Fibroblast of skin of left quadriceps (primary cell): Measurements from ENCODE around the gene ASTL.
"Not testable (repeated sequence)": the region's sequence is repeated elsewhere in the genome, so short reads cannot be mapped to it uniquely, and the experiment has no call there.

Source experiments
- DNase-seq, 2 experiments: peaks; one replicate each; pipeline ENCODE4 v3.0.0-alpha.2; 2013; ENCODE audit warnings: low read depth in 2 of 2

The ASTL gene

DNA sequence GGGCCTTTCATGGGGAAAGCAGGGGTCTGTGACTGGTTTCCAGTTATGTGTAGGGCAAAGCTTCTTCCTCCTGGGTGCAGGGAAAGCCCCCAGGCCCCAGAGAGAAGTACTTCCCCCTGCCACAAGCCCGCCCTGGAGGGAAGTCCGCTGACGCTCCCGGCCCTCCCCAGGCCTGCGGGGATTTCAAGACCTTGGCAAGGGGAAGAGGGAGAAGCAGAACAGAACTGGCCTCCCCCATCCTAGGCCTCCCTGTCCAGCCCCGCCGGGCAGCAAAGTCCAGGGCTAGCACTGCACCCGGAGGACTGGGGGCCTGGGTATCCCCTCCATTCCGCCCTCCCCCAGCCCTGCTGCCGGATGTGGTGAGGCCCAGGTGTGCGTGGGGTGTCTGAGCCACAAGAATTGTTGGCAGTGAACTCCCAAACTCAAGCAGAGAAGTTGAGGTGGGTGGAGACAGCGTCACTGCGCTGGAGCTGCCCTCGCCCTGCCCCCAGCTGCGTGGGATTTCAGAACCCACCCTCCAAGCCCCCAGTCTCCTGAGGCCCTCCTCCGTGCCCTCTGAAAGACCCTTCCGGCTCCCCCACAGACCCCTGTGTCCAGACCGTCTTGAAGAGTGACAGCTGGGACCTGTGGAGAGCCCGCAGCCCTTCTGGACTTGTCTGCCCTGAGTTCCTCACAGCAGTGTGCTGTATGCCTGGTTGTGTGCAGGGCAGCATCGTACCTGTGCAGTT is 8.0 kb upstream of the ASTL start:
- DNase-seq: no peak

DNA sequence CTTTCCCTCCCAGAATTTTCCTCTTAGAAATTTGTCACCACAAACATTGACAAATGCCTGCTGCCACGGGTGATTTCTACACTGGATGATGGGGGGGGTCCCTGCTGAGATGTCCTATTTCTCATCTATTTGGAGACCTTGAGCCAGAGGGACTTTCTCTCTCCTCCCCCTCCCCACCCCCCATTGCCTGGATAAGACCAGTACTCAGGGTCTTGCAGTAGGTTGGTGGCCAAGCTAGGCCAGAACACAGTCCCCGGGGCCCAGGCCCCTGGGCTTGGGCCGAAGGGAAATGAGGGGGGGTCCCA is 7.5 kb upstream of the ASTL start:
- no peak for DNase-seq

DNA sequence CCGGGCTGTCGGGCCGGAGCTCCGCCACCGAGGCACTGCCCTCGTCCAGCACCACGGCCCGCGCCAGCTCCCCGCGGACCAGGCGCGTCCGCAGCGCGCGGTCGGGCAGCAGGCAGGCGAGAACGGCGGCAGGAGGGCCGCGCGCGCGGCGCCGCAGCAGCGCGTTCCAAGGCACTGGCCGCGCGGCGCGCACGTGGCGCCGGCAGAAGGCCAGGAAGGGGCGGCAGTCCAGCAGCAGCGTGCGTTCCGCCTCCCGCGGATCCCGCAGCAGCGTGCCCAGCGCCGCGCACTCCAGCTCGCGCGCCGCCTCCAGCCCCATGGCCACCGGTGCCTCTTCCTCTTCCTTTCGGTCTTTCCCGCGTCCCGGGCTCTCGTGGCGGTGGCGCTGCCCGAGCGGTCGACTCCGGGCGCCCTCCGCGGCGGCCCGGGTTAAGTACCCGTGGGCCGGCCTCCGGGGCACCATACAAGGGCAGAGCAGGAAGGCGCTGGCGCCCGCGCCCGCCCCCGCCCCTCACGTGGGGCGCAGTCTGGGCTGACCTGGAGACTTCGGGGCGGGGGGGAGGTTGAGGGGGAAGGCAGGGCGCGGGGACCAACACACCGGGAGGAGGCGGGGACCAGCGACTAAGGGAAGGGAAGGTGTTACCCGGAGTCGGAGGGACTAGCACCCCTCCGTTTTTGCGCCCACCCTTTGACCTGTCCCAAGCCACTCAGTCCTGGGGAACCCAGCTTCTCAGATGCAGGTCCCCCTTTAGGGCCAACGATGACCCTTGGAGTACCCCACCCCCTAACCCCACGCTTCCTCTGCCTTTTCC is 6.9 kb upstream of the ASTL start, which contains the start of gene DUSP2:
Gene DUSP2, minus strand, starts transcription at position 405 of the 812 bp plus-strand sequence. Its CDS starts 86 bp downstream, at position 319.
- DNase-seq: peak in 1 of 2 experiments; percentile 19

DNA sequence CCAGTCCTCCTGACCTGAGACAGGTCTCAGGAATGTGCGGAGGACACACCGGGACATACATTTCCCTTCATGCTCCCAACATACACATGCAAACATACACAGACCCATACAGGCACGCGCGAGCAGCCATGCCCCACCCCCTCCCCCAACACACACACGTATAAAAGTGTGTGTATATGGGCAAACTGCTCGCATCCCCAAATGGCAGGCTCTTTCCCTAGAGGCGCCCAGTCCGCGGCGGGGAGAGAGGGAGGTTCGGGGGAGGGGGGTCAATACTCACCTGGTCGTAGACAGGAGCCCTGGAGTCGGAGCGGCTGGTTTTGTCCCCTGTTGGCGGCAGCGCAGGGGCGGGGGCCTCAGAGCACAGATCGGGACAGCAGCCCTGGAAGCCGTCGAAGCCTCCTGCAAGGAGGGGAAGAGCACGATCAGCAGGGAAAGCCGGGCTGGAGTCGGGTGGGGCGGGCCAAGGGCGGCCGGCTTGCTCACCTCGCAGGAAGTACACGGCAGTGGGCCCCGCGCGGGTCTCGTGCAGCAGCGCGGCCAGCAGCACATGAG is 6.3 kb upstream of the ASTL start:
- no peak for DNase-seq

DNA sequence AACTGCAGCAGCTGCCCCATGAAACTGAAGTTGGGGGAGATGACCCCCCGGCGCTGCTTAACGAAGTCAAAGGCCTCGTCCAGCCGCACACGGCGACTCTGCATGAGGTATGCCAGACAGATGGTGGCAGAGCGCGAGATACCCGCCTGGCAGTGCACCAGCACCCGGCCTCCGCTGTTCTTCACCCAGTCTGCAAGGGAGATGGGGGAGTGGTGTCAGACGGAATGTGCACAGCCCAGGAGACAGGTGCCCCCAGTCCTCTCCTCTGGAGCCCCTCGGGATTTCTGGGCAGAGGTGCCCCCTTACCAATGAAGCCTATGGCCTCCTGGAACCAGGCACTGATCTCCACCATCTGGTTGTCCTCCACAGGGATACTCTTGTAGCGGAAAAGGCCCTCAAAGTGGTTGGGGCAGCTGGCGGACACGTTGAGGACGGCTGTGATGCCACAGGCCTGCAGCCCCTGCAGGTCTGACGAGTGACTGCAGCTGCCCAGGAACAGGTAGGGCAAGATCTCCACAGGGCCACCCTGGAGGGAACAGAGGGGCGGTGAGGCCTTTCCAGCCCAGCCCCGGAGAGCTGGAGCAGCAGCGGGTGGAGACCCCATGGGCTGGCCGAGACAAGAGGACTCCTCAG is 5.7 kb upstream of the ASTL start:
- DNase-seq: no peak

DNA sequence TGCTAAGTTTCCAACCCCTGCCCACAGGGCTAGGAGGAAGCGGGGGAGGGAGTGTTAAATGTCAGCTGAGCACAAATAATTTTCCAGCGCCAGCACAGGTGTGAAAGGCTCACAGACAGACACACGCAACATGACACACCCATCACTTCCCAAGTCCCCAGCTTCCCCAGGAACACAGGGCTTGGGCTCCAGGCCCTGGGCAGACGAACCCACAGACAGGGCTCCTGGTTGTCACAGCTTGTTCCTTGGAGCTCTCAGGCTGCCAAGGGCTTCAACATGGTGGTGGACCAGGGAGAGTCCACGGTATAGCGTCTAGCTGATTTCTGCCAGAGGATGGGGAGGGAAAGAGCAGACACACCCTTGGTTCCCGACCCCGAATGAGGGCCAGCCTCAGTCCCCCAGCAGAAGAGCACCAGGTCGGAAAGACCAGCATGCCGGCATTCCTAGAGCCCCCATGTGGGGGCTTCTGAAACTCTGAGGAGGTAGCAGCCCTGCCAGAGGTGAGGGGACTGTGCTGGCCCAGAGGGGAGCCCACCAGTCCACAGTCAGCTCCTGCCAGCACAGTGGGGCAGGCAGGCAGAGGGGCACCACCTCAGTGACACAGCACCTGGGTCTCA is 5.0 kb upstream of the ASTL start:
- DNase-seq: no peak

DNA sequence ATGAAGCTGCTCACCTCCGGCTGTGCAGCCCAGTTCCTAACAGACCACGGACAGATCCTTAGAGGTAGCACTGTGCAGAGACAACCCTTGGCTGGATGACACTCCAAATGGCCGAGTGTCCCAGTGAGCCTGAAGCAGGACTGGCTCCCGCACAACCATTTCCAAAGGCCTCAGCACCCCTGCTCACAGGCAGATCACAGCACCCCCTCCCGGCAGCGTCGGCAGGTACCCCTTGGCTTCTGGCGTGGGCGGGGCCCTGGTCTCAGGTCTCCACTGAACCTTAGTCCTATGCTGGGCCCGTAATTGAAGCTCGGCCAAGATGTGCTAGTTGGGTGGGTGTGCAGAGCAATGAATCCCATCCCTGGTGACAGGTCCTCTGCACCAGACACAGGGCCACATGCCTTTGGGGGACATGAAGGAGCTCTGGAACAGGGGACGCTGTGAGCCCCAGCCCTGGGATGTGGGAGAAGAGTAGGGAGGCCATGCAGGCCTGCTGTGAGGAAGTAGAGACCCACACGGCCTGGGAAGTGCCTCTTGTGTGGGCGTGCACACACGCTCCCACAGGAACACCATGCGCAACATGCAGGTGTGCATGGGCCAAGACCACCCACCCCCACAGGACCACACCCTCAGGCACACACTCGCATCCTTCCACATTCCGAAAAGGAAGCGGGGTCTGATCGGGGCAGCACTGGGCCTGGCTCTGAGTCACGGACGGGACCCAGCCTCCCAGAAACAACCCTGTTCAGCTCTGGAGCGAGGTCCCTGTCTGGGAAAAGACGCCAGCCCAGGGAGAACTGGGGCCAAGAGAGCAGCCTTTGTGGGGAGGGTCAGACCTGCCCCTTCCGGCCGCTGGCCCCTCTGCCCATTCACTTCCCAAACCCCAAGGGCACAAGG is 4.2 kb upstream of the ASTL start:
- DNase-seq: no peak

DNA sequence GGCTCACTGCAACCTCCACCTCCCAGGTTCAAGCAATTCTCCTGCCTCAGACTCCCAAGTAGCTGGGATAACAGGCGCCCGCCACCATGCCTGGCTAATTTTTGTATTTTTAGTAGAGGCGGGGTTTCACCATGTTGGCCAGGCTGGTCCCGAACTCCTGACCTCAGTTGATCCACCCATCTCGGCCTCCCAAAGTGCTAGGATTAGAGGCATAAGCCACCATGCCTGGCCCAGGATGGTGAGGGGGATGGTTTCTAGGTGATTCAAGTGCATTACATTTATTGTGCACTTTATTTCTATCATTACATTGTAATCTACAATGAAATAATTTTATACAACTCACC is 3.3 kb upstream of the ASTL start:
- not testable (repeated sequence) for DNase-seq

DNA sequence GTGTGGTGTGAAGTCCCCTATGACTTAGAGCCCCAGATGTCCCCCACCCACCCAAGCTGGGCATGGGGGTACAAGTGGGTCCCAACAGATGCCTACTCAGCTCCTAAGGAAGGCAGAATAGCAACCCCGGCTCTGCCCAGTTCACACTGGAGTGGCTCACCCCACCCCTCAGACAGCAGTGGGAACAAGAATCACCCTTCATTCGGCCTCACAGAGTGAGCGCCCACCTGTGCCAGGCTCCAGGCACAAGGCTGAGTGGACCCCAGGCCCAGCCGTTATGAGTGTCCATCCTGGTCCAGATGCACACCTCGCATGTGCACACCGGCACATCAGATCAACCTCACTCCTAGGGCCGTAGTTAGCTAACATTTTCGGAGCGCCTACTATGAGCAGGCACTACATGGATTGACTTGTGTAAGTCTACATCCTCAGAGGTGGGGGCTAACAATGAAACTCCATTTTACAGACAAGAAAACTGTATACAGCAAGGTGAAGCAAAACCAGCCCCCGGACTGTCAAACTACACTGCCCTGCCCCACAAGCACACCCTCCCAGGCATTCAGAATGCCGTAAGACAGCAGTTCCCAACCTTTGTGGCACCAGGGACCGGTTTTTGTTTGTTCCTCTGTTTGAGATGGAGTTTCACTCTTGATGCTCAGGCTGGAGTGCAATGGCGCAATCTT is 2.8 kb upstream of the ASTL start:
- no peak for DNase-seq

DNA sequence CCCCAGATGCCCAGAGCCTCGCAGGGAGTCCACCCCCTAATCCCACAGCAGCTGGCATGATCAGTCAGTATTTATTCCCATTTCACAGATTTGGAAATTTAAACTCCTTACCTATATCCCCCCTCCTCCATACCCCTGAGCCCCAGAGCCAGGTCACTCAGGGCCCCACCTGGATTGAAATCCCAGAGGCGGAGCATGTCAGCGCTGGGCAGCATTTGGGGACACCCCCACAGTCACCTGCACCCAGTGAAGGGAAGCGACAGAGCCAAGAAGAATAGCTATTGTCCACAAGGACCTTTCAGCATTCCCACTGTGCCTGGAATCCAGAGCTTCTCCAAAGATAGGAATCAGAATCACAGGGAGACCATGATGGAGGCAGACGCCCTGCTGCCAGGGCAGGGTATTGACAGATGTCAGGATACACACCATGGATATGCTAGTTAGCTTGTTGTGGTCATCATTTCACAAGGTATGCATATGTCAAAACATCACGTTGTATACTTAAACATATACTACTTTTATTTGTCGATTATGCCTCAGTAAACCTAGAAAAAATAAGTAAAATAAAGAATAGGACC is 968 bp upstream of the ASTL start:
- DNase-seq: no peak

DNA sequence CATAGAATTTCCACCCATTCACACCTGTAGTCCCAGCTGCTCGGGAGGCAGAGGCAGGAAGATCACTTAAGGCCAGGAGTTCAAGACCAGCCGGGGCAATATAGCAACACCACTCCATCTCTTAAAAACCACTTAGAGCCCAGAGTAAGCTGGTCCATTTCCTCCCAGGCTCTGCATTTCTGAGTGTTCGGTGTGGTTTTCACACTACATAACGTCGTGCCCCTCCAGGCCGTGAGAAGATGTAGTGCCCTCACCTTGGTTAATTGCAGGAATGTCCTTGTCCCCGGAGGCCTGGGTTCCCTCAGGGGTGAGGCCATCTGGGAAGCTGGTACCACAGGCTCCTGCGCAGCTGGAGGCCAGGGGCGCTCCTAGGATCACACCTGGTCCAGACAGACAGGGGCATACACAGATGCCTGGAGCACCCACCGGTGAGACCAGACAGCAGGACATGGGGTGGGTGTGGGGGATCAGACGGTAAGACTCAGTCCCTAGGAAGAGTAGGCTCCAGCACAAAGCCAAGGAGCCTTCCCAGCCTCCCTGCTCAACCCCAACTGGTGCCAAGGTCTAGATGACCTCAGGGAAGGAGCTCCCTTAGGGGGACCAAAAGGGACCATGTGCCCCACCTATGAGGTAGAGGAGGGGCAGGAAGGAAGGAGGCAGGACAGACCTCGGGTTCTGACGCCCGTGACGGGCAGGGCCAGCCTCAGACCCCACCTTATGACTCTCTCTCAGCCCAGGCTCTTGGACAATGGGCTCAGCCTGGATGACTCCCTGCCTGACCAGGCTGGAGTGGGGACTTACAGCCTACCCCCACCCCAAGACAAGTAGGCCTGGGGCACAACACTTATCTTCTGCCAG is 752 bp downstream of the ASTL start:
- no peak for DNase-seq

DNA sequence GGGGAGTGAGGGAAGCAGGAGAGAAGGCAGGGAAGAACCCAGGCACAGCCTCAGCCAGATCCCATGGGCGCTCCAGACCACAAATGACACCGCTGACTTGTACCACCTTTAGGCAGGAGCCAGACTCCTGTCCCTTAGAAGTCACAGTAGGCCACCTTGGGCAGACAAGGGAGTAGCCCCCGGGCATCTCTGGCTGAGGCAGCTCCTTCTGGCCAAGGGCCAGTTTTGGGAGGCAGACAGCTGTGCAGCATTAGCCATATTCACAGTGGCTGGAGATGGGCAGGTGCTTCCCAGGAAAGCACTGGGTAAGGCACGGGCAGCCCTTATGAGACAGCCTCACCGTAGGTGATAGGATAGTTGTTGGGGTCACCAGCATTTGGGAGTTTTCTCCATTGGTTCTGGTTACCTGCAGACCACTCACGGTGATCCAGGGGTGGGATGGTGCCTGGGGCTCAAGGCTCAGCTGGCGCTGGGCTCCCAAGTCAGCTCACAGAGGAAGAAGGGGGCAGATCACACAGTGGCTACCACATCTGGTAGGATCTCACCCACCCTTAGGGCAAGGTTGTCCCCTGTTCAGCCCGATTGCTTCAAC is 2.1 kb downstream of the ASTL start:
- DNase-seq: no peak

DNA sequence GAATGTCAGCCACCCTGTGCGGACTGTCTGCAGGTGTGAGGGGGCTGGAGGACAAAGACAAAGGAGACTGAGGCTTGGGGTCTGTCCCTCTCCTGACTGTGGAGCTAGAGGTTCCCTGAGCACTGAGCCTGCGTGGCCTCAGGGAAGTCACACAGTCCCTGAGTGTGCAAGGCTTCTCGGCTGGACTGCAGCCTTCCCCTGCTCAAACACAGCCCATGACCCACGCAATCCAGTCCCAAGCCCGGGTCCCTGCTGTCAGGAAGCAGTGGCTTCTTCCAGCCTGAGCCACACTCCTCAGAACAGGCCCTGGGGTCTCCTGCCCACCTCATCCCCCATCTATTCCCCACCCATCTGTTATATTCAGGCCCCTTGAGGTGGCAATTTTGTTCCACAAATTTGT is 2.7 kb downstream of the ASTL start:
- no peak for DNase-seq

DNA sequence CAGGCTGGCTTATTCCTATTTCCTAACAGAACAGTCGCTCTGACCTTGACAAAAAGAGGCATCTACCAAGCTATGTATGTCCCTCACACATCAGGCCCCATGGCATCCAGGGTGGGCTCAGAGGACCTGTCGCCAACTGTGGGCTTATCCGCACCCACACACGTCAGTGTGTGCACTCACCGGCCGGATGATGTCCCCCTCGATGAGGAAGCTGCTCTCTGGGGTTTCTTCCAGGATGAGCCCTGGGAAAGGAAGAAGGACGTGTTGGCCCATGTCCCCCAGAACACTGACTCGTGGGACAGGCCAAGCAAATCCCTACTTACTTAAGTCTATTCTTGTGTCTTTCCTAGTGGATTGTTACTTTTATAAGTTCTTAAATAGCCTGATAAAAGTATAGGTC is 3.1 kb downstream of the ASTL start:
- no peak for DNase-seq

DNA sequence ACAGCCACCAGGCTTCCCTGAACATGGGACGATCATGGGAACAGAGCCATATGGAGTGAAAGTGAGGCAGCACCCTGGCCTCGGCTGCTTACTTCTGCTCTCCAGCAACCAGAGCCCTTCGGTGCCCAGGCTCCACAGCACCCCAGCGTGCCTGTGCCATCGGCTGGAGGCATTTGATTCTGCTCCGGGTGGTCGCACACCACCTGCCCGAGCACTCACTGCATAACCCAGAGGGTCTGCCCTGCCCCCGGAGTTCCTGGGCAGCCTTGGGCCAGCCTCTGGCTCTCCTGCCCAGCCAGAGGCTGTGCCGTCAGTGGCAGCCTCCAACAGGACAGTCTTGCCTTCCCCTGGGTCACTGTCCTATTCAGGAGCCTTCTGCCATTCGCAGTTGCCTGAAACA is 3.9 kb downstream of the ASTL start:
- no peak for DNase-seq

DNA sequence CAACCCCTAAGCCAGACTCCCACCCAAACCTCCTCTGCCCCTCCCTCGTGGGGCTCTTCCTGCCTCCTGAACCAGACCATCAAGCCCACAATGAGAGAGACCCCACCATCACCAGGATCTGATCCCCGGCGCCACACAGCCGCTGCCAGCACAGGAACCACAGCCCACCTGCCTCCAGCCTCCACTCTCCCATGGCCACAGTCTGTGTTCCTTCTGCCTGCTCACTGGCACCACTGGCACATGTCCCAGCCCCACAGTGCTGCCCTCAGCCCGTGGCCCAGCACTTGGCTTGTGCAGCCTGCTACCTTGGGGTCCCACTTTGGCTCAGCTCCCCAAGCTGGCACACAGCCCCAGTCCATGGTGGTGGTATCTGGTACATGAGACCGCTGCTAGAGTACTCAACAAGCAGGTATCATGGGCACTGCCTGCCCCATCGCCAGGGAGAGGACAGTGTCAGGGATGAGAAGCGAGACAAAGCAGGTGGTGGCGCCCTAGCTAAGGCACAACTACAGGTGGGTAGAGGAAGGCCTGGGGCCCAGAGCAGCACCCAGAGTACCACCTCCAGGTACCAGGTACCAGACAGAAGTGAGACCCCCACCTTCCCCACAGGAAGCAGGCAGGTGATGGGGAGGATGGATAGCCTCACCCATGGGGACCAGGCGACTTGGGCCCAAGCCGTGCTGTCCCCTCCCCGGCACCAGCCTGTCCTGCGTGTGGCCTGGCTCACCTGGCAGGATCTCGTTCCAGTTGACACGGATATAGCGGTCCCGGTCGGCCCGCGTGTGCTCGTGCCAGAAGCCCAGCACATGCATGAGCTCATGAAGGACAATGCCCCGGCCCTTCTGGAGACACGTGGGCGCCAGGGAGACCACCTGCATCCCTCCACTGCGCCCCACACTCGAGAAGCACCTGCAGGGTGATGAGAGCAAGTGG is 6.2 kb downstream of the ASTL start:
- no peak for DNase-seq

DNA sequence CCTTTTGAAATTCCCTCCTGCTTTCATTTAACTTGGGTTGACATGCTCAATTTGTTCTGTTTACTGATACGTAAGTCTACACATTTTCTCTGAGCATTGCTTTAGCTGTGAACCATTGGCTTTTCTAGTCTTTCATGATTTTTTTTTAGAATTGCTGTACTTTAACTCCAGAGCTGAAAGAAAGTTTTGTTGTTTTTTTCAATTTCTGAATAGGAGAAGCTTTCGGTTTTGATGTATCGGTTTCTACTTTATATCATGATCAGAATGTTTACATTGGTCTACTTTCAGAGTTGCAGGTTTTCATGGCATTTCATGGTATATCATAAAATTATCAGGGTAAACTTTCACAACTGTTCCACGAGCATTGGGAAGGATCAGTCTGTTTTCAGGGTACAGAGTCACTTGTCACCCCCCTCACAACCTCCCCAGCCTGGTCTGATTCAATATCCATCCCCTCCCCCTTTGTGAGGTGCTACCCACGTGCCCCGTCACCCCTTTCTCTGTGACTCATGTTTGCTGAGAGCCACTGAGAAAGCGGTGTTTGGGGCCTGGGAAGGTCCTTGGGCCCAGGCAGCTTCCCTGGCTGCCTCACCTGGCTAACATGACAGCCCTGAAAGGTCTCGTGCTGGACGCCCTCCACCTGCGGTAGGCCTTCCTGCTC is 7.0 kb downstream of the ASTL start:
- DNase-seq: no peak
